HG03354 (cell line): ENCODE measurements around the gene STK38.

Experiments
- ATAC-seq: cut with Tn5 transposase; IDR thresholded peaks from one replicate; pipeline ENCODE4 v1.9.1; 2021; ENCODE audit warnings: mild to moderate bottlenecking; ENCODE audit not compliant: unreplicated experiment, poor library complexity, severe bottlenecking

The STK38 gene

DNA sequence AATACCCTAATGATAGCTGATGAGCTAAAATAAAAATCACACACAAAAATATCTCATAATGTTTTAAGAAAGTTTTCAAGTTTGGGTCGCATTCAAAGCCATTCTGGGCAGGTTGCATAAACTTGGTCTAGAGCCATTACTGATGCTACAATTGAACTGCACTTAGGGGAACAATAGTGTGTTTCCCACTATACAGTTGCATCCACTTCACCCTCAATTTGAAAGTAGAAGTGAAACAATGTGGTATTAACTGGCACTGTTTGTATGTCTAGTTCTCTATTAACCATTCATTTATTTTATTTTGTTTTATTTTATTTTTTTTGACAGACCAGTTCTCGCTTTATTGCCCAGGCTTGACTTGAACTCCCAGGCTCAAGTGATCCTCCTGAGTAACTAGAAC lies 23.0 kb upstream of the STK38 start:
- no peak for ATAC-seq

DNA sequence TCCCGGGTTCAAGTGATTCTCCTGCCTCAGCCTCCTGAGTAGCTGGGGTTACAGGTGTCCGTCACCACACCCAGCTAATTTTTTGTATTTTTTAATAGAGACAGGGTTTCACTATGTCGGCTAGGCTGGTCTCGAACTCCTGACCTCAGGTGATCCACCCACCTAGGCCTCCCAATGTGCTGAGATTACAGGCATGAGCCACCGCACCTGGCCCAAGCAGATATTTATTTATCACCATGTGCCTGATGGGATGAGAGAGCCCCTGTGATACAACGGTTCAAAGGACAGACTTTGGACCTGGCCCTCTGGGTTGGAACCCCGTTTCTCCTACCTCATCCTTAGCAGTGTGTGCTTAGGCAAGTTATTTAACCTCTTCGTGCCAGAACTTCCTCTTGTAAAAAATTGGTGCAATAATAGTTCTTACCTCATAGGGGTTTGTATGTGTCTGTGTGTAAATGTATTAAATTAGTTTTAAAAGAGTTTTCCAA lies 19.2 kb upstream of the STK38 start:
- ATAC-seq = no peak

DNA sequence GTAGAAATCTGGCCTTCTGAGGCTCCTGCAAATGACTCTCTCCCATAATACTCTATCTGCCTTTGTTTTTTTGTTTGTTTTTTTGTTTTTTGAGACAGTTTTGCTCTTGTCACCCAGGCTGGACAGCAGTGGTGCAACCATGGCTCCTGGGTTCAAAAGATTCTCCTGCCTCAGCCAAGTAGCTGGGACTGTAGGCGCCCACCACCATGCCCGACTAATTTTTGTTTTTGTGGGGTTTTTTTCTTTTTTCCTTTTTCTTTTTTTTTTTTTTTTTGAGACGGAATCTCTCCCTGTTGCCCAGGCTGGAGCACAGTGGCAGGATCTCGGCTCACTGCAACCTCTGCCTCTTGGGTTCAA lies 16.6 kb upstream of the STK38 start:
- ATAC-seq = no peak

GRCh38 chr6:36563237-36563927 lies 16.1 kb upstream of the STK38 start:
- no peak for ATAC-seq

DNA sequence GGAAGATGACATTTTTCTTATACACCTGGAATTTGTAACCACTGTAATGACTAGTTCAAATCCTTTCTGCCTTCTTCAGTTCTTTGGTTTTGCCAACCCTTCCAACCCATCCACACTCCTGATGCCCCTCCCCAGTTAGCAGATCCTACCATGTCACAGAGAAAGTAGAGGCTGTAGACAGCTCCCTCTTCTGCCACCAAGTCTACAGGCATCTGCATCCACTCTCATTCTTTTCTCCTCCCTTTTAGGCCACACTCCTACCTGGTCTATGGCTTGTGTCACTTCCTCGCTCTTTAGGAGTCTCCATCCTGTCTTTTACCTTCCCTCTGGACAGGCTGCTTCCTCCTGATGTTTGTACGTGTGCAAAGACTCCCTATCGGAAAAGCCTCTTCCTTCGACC lies 13.5 kb upstream of the STK38 start:
- no peak for ATAC-seq

DNA sequence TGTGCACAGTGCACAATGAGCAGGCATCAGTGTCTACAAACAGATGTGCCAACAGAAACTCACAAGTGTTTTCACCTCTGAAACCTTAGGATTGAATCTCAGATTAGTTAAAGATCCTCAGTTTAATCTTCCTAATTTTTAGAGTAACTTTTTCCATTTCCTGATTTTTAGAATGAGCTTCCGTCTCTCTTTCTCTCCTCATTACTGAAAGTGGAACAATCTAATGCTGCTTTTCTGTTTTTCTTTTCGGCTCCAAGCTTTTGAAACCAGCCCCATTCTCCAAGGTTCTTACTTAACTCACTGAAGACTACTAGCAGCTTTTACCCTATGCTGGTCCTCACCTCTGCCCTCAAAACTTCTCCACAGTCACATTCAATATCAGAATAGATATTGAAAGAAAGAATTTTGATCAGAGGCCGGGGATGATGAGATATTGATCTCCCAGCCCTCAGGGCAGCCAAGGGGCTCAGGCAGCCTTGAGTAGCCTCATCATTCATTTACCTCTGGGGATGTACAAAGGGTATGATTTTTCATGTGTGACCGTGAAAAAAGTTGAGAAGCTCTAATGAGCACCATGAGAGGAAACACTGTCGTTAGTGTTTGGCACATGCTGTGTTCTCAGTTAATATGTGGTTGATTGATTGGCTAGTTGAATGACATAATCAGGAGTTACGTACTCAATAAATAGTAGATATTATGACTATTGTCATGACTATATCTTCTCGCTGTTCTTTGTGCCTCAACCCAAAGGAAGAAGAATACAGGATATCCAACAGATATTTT lies 11.9 kb upstream of the STK38 start:
- peak; percentile 52 for ATAC-seq

DNA sequence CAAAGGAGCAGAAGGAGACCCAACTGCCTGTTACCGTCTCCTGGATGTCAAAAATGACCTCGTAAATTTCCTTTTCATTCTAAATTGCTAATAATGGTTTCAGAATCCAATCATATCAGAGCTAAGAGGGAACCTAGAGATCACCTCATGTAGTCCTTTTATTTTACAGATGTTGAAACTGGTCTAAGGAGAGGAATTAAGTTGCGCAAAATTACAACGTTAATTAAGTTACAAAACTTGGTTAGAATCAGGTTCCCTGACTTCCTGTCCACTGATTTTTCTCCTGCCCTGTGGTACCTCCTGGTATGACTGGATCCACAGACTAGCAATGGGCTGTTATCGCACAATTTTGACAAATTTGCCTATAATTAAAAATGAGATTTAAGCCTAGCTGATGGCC lies 9.0 kb upstream of the STK38 start:
- no peak for ATAC-seq

GRCh38 chr6:36555750-36556252 lies 8.5 kb upstream of the STK38 start:
- ATAC-seq = no peak

DNA sequence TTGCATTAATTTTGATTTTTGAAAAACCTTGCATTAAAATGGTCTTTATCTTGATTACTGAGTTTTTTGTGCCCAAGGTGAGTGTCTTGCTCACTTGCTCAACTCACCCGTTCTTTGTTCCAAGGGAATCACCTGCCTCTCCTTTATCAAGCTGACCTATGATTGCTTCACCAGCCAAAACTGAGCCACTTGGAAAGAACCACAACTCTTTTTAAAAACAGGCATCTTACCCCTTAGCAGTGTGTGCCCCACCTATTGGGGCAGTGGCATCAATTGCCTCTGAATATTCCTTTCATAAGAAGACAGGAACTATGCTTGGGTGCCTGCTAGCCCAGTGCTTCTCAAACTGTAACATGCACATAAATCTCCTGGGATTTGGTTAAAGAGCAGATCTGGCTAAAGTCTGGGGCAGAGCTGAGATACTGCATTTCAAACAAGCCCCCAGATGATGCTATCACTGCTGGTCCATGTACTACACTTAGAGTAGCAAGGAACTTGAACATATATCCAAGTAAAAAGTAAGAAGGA lies 3.3 kb upstream of the STK38 start:
- no peak for ATAC-seq

GRCh38 chr6:36548401-36548743 lies 1.1 kb upstream of the STK38 start:
- ATAC-seq = no peak

DNA sequence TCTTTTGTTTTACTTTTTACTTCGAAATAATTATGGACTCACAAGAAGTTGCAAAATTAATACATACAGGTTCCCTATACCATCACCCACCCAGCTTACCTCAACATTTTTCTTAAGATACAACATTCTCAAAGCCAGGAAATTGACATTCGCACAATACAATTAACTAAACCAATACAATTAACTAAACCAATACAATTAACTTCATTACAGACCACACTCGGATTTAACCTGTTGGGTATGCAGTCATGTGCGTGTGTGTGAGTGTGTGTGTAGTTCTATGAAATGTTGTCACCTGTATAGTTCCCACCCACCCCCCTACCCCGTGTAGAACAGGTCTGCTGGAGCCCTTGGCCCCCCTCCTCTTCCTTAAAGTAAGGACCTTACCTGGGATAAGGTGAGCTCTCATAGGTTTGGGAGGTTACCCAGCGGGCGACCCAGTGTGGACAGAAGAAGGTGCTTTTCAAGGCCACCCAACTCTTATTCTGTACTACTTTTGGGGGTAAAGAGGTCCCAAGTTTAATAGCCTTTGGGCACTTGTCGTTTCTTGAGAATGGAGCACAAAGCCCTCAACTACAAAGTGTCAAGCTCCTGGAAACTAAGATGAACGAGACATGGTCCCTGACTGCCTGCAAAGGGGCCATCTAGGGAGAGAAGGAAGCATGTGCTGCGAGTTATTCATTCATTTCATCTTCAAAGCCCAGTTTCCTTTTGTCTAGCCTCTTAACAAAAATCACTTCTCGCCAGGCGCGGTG lies 544 bp upstream of the STK38 start:
- no peak for ATAC-seq

GRCh38 chr6:36546308-36546919 lies 865 bp downstream of the STK38 start:
- ATAC-seq = no peak

DNA sequence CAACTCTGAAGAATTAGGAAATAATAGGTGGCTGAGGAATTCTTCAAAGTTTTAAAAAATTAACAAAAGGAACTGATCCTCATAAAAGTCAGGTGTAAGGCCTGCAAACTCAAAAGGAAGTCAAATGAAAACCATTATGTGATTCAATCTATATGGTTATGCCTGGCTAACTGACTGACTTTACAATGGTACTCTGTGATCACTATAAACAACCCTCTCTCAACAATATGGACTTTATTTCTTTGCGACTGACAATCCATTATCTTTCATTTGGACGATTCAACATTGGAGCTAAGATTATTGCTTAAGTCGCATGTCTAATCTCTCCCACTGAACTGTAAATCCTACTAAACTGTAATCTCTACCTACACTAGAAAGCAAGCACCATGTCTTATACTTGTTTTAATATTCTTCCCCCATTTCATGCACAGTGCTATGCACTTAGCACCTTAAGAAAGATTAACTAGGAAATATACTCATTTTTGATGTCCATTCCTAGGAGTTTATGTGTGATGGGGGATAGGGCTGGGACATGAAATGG lies 1.4 kb downstream of the STK38 start:
- ATAC-seq = no peak

DNA sequence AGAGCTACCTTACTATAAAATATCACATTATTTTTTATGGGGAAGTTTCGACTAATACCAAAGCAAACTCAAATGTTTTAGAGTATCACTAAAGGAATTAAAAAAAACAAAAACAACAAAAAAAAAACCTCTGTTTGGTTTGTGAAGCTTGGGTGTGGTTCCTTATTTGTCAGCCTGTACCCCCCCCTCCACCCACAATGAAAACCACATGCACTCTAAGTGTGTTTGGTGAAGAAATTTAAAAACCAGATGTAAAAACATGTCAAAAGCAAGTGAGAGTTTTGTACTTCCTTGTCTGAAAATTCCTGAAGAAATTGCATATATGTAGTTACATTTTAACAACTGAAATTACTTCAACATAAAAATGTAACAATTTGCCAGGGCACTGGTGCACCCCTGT lies 3.1 kb downstream of the STK38 start:
- no peak for ATAC-seq

DNA sequence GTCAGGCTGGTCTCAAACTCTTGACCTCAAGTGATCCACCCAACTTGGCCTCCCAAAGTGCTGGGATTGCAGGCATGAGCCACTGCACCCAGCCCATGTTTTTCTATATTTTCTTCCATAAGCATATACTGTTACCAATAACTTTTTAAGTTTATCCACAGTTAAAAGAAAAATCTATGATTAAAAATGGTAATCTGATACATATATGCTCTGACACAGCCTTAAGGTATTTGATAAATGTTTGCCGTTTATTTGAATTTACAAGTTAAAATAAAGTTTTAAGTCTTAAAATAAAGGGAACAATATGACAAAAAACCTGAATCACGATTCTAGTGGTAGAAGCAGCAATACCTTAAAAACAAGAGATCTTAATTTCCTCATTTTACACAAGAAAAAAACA lies 5.2 kb downstream of the STK38 start:
- no peak for ATAC-seq

- ATAC-seq = no peak
These were observed 7.3 kb downstream of the STK38 start for GRCh38 chr6:36539814-36540568.

DNA sequence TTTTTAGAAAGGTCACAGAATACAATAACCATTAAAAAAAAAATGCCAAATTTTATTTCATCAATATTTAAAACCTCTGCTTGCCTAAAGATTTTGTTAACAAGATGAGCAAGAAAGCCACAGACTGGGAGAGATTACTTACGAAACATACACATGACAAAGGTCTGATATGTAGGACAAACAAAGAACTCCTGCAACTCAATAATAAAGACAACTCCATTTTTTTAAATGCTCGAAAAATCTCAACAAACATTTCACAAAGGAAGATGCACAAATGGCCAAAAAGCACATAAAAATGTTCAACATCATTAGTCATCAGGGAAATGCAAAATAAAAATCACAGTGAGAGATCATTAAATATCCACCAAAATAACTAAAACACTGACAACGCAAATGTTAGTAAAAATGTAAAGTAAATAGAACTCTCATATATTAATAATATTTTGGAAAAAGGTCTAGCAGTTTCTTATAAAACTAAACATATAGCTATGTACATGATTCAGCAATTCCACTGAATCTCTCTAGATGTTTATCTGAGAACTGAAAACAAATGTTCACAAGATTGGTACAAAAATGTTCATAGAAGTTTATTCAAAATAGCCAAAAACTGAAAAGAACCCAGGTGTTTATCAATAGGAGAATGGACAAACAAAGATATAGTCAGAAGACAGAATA lies 10.3 kb downstream of the STK38 start:
- ATAC-seq = no peak

GRCh38 chr6:36533321-36533720 lies 14.0 kb downstream of the STK38 start:
- ATAC-seq = no peak

DNA sequence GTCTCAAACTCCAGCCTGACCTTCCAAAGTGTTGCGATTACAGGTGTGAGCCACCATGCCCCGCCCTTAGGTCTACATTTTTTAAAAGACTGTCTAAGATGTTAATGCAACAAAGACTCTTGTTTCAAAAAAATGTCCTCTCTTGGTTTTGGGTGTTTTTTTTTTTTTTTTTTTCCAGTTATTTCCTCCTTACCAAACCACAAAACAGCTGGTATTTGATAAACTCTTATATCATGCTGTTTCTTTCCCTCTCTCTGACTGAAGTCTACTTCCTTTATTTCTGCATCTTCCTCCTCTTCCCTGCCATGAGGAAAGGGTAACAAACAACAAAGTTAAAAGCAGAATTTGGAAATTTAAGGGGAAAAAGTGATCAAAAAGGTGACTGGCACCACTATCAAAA lies 21.2 kb downstream of the STK38 start:
- no peak for ATAC-seq
